ENCODE results near the gene HERC4. TPM values are rescaled to one million over a fixed set of nuclear protein-coding genes. Genes with fewer than 3 reads are reported as not detected.

The HERC4 gene
- polyA plus RNA-seq, 1 experiment, result 23.4 TPM

GRCh38 chr10:68053553-68053952, 21.5 kb downstream of the HERC4 start:
- no peak for TF ChIP-seq CTCF (IDR thresholded peaks at IDR 0.05; ENCODE audit: insufficient read depth, low read depth, low read length)
- no peak for DNase-seq (ENCODE audit: low read depth)
- ChIA-PET CTCF (interaction anchor here (0.7 to 0.9 kb wide), 2 partner anchors 12 to 274 kb away, joined by 4 read pairs; no protein-coding TSS in a partner anchor), POLR2A (no interaction called here)
- Histone ChIP-seq H3K27me3 (ENCODE audit: control insufficient read depth, insufficient read depth, low read length) (no peaks in the 10 kb centered on the region), H3K36me3 (ENCODE audit: control insufficient read depth, insufficient read depth, low read length) (no peaks in the 10 kb centered on the region; the same call in 1 of the 2 replicates), H3K4me3 (ENCODE audit: low read depth, low read length) (no peak overlapping the region)

DNA sequence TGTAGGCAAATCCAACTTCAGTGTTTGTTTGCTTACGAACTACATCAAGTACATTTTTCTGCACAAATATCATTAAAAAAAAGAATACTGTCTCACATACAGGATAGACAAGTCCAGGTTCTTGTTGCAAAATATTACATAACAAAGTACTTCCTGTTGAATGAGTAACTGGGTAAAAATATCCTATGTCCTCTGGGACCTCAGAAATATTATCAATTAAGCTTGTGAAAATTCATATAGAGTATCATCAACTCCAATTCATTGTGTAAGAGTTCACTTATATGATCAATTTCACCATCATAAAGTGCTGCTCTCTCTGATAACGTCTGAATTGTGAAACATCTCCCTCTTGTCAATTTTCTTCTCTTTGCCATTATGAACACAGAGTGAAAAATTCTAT, 22.6 kb downstream of the HERC4 start:
- TF ChIP-seq CTCF (IDR thresholded peaks at IDR 0.05; ENCODE audit: insufficient read depth, low read depth, low read length), result no peak
- no peaks in the 10 kb centered on the region; the same call in 1 of the 2 replicates for H3K36me3 ChIP-seq (ENCODE audit: control insufficient read depth, insufficient read depth, low read length)
- CTCF ChIA-PET, result interaction anchor here (0.6 to 0.9 kb wide), 2 partner anchors 44 to 1080 kb away, joined by 3 read pairs; no protein-coding TSS in a partner anchor
- POLR2A ChIA-PET, result no interaction called here
- no peak for DNase-seq (ENCODE audit: low read depth)
- no peak overlapping the region for H3K4me3 ChIP-seq (ENCODE audit: low read depth, low read length)
- no peaks in the 10 kb centered on the region for H3K27me3 ChIP-seq (ENCODE audit: control insufficient read depth, insufficient read depth, low read length)

- TF ChIP-seq CTCF (IDR thresholded peaks at IDR 0.05; ENCODE audit: insufficient read depth, low read depth, low read length), result no peak
- Histone ChIP-seq H3K4me3 (ENCODE audit: low read depth, low read length) (no peak overlapping the region), H3K36me3 (ENCODE audit: control insufficient read depth, insufficient read depth, low read length) (no peaks in the 10 kb centered on the region), H3K27me3 (ENCODE audit: control insufficient read depth, insufficient read depth, low read length) (no peaks in the 10 kb centered on the region)
- ChIA-PET POLR2A (no interaction called here), CTCF (no interaction called here)
- no peak for DNase-seq (ENCODE audit: low read depth)
Observed at GRCh38 chr10:68049289-68050078, 25.6 kb downstream of the HERC4 start.

DNA sequence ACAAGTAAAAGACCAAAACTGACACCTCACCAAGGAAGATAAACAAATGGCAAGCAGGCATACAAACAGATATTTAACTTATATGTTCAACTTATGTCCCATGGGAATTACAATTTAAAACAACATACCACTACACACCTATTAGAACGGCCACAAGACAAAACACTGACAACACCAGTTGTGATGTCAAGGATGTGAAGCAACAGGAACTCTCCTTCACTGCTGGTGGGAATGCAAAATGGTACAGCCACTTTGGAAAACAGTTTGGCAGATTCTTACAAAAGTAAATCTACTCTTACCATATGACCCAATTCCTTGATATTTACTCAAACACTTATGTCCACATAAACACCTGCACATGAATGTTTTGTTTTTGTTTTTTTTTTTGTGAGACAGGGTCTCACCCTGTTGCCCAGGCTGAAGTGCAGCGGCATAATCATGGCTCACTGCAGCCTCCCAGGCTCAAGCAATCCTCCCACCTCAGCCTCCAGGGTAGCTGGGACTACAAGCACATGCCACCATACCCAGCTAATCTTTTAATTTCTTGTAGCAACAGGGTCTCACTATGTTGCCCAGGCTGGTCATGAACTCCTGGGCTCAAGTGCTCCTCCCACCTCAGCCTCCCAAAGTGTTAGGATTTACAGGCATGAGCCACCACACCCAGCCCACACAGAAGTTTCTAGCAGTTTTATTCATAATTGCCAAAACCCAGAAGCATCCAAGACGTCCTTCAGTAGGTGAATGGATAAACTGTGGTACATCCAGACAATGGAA, 27.3 kb downstream of the HERC4 start:
- Histone ChIP-seq H3K36me3 (ENCODE audit: control insufficient read depth, insufficient read depth, low read length) (no peaks in the 10 kb centered on the region), H3K4me3 (ENCODE audit: low read depth, low read length) (no peak overlapping the region), H3K27me3 (ENCODE audit: control insufficient read depth, insufficient read depth, low read length) (no peaks in the 10 kb centered on the region)
- POLR2A ChIA-PET, result interaction anchor here (0.5 kb wide), 2 partner anchors 13 to 22 kb away, joined by 3 read pairs; no protein-coding TSS in a partner anchor
- CTCF ChIA-PET, result no interaction called here
- DNase-seq (ENCODE audit: low read depth), result no peak
- TF ChIP-seq CTCF (IDR thresholded peaks at IDR 0.05; ENCODE audit: insufficient read depth, low read depth, low read length), result no peak

DNA sequence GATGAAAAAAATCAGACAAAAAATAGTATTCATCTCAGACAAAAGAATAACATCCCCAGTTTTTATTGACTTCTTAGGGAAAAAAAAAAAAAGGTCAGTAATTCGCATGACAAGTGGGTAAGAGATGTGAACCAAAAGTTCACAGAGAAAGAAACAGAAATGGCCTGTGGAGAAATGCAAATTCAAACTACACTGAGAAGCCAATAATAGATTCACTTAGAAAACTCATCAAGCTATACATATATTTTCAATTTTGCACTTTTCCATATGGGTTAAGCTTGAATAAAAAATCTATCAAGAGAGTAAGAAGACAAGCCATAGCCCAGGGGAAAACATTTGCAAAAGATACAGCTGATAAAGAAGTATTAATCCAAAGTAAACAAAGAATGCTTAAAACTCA, 28.0 kb downstream of the HERC4 start:
- Histone ChIP-seq H3K27me3 (ENCODE audit: control insufficient read depth, insufficient read depth, low read length) (no peaks in the 10 kb centered on the region), H3K4me3 (ENCODE audit: low read depth, low read length) (no peak overlapping the region), H3K36me3 (ENCODE audit: control insufficient read depth, insufficient read depth, low read length) (no peaks in the 10 kb centered on the region)
- DNase-seq (ENCODE audit: low read depth), result no peak
- TF ChIP-seq CTCF (IDR thresholded peaks at IDR 0.05; ENCODE audit: insufficient read depth, low read depth, low read length), result no peak
- CTCF ChIA-PET, result interaction anchor here (0.6 kb wide), 1 partner anchor 17 kb away, joined by 3 read pairs; no protein-coding TSS in a partner anchor
- POLR2A ChIA-PET, result interaction anchor here (0.5 to 0.6 kb wide), 3 partner anchors 14 to 150 kb away, joined by 3 read pairs; no protein-coding TSS in a partner anchor

Data from BJ (cell line).